Stomach (tissue), 4 donors: ENCODE measurements around the gene HCK.

ENCODE experiments used
- EP300 ChIP-seq: sonication (generic); formaldehyde crosslinking; IDR thresholded peaks from one replicate; pipeline ENCODE4 v1.6.1; 2017; ENCODE audit warnings: antibody characterized with exemption
- POLR2A ChIP-seq, 4 donors: fragments of 450-650 bp; IDR thresholded peaks; one replicate each; pipeline ENCODE4 v1.6.1; 2016; ENCODE audit warnings: antibody characterized with exemption in 4 of 4, control low read depth in 2 of 4, mild to moderate bottlenecking in 1 of 4, moderate library complexity in 1 of 4
- POLR2AphosphoS5 ChIP-seq, 3 donors: sonication (generic); formaldehyde crosslinking; IDR thresholded peaks; one replicate each; pipeline ENCODE4 v1.6.1; 2016; ENCODE audit warnings: antibody characterized with exemption in 3 of 3
- TF ChIP-seq, protein P1 (sequence below), 7 experiments: fragments of 450-650 bp in 4 of 7; fragments of 200-600 bp in 3 of 7; sonication (generic) in 3 of 7; IDR thresholded peaks; one replicate each; pipeline ENCODE4 v1.5.1; 2016 to 2019; ENCODE audit warnings: antibody characterized with exemption in 7 of 7, control low read depth in 2 of 7, mild to moderate bottlenecking in 1 of 7

DNA sequence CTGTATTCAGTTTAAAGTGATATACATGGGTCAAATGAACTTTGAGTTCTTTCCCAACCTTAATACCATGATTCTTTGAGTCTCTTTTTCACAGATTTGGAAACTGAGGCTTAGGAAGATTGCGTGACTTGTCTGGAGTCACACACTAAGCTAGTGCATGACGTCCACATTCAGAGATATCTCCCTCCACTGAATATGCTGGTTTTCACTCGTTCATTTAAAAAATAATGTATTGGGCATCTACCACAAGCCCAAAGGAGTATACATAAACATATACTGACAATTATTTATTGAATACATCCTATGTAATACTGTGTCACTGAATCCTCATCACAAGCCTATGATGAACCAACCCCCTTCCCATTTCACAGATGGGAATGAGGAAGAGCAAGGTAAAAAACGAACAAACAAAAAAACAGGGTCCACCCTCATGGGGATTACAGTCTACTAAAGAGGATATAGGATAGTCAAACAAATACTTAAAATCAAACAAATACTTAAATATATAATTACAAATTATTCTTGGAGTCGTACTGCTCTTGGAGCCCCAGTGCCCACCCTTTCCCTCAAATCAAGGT lies 56.9 kb downstream of the HCK start:
- TF ChIP-seq EP300: no peak
- no peak for TF ChIP-seq POLR2A (IDR thresholded peaks at IDR 0.05)
- TF ChIP-seq POLR2AphosphoS5 (IDR thresholded peaks at IDR 0.05): no peak
- TF ChIP-seq, protein P1, sequence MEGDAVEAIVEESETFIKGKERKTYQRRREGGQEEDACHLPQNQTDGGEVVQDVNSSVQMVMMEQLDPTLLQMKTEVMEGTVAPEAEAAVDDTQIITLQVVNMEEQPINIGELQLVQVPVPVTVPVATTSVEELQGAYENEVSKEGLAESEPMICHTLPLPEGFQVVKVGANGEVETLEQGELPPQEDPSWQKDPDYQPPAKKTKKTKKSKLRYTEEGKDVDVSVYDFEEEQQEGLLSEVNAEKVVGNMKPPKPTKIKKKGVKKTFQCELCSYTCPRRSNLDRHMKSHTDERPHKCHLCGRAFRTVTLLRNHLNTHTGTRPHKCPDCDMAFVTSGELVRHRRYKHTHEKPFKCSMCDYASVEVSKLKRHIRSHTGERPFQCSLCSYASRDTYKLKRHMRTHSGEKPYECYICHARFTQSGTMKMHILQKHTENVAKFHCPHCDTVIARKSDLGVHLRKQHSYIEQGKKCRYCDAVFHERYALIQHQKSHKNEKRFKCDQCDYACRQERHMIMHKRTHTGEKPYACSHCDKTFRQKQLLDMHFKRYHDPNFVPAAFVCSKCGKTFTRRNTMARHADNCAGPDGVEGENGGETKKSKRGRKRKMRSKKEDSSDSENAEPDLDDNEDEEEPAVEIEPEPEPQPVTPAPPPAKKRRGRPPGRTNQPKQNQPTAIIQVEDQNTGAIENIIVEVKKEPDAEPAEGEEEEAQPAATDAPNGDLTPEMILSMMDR (IDR thresholded peaks at IDR 0.05): no peak
